Sciatic nerve (tissue), 2 donors: ENCODE results near the gene IGFBP6. TPM values are rescaled to one million over a fixed set of nuclear protein-coding genes. Genes with fewer than 3 reads are reported as not detected.
A peak's percentile ranks its signal among the peaks of the same experiment; 100 is the strongest.
"Not testable (repeated sequence)": the region's sequence is repeated elsewhere in the genome, so short reads cannot be mapped to it uniquely, and the experiment has no call there.

ENCODE experiments used
- ATAC-seq: fragments of 200-7000 bp; cut with Tn5 transposase; one replicate; pipeline ENCODE4 v1.9.1; 2020; ENCODE audit warnings: mild to moderate bottlenecking, moderate library complexity
- DNase-seq: peaks from one replicate; pipeline ENCODE4 v3.0.0-alpha.2; 2020; ENCODE audit warnings: low spot score
- intact Hi-C: fragments of 100-400 bp; cut with DNase I; formaldehyde crosslinking; loops from one replicate; pipeline ENCODE4 v1.14.2; 2022
- total RNA-seq: library from RNA; stranded (reverse); fragmentation: NEBNext Ultra II Directional; extraction: Animal tissue kit (Norgen Biotek cat#: 25700); gene quantifications from one replicate; pipeline ENCODE4 v1.2.1, GENCODE V29; 2021
- donor health status: DM: no; HTN: no; CAD: no.
- donor health status: DM: no; HTN: no; CAD: no.

IGFBP6 gene
- total RNA-seq, 1 donor from 2014 or later, result 1,832 TPM

DNA sequence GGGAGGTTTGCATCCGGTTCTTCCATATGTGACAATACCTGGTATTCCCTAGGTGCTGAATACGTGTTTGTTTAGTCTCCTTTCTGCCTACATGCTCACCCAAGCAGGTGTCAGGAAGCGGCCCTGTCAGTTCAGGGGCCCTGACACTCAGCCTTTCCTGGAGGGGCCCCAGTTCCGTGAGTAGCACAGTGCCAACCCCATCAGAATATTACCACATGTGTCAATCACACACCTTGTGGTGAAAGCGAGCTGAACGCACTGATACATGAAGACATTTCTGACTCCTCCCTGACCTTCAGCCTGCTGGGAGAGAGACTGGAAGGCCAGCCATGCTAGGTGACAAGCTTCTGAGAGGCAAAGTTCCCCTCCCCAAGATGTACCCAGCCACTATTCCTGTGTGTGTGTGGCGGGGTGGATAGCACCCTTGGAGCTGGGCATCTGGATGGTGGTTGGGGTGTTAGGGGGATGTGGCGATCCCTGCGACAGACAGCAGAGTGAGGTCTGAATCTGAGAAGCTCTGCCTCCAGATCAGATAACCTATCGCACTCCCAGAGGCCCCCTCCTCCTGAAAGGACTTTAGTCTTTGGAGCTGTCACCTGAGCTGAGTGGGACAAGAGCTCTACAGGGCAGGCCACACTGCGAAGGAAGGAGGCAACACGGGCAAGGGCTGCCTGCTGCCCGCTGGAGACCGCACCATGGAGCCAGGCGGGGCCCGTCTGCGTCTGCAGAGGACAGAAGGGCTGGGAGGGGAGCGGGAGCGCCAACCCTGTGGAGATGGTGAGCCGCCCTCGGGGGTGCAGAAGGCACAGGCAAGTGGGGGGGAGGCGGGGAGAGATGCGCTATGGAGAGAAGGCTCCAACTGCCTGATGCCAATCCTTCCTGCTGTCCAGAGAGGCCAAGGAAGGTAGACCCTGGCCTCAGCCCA lies 5.7 kb downstream of the IGFBP6 start, which contains the start of gene SOAT2:
TSS of gene SOAT2 (plus strand) at position 604 of the 925 bp plus-strand sequence. CDS start at position 696, 92 bp downstream.
- intact Hi-C loops, result loop anchor here (5.0 kb wide), 1 partner anchor 36 kb away; no protein-coding TSS in a partner anchor
- no peak for ATAC-seq
- DNase-seq, result peak; percentile 59

- ATAC-seq, result no peak
- intact Hi-C loops, result loop anchor here (5.0 kb wide), 1 partner anchor 37 kb away; no protein-coding TSS in a partner anchor
- peak; percentile 48 for DNase-seq
Measured at GRCh38 chr12:53103860-53104305, 6.4 kb downstream of the IGFBP6 start.

DNA sequence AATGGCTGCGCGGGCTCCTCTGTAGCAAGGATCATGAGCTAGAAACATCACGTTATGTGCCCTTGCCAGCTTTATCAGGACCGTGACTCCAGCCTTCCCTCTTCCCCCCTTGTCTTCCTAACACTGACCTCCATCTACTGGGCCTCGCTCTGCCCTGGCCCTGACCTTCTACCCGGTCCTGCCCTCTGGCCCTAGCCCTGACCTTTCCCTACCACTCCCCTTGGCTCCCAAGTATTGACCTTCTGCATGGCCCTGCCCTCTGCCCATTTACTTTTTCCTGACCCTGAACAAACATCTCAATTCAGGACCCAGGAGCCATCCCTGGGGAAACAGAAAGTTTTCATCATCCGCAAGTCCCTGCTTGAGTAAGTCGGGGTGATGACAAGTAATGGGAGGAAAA lies 7.8 kb downstream of the IGFBP6 start:
- peak; percentile 49 for DNase-seq
- intact Hi-C loops, result no loop called here

DNA sequence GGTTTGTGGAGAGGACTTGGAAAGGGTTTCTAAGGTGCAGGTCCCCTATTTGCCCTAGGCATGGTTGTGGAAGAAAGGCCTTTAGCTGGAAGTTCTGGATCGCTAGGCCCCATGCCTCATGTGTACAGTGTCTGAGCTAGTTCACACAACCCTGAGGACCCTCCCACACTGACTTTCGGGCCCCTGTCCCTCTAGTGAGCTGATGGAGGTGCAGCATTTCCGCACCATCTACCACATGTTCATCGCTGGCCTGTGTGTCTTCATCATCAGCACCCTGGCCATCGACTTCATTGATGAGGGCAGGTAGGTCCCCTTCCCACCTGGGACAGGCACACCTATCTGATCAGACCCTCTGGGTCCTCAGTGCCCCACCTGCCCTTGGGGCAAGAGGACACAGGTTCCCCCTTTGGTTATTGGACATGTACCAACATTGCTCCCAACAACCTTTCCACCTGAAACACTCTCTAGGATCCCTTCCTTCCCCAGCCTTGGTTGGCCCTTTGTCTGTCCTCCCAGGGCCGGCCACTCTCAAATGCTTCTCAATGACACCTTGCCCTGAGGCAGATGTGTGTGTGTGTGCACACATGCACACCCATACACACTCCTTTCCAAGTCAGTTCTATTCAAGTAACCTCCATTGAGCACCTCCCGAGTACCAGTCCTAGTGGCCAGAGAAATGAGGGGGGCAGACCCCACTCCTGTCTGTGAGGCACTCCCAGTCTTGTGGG lies 8.4 kb downstream of the IGFBP6 start:
- ATAC-seq (no peak), DNase-seq (peak; percentile 46)
- intact Hi-C loops, result no loop called here

More for the DNA sequence above, 7.8 kb downstream of the IGFBP6 start:
- ATAC-seq, result no peak

DNA sequence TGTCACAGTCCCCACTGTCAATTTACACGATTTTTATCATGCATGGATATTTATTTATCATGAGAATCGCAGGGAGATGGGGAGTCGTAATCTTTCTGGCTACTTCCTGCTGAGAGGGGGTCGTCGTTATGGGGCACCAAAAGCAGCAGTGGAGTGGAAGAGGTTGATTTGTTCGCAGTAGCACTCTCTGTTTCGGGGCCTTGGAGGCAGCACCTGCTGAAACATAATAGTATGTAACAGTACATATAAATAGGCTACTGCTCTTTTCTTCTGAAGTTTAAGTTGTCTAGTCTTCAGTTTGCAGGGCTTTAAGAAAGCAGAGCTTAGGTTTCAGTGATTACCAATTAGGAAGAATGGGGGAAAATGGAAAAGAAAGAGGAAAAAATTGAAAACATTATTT lies 9.7 kb downstream of the IGFBP6 start:
- ATAC-seq, result no peak
- no peak for DNase-seq
- intact Hi-C loops, result no loop called here

GRCh38 chr12:53112431-53112830 lies 15.0 kb downstream of the IGFBP6 start:
- ATAC-seq, DNase-seq, intact Hi-C loops: not testable (repeated sequence)

GRCh38 chr12:53113136-53113705 lies 15.8 kb downstream of the IGFBP6 start:
- peak; percentile 25 for ATAC-seq
- DNase-seq, result no peak
- intact Hi-C loops, result no loop called here

DNA sequence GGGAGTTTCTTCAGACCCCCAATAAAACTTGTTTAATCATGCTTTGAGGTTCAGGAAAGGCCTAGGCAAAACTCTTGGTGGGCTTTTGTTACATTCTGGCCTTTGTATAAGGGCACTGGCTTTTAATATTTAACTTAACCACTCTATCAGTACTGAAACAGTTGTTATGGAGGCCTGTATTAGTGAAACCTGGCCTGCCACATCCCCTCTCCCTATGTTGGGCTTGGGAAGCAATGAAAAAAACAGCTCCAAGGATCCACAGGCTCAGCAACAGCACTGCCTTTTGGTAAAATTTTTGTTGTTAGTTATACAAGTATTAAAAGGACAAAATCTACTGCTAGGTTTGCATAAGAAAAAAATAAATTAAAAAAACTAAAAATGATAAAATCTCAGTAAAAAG lies 16.5 kb downstream of the IGFBP6 start:
- DNase-seq (no peak), ATAC-seq (no peak)
- intact Hi-C loops, result no loop called here

GRCh38 chr12:53115112-53115890 lies 17.8 kb downstream of the IGFBP6 start:
- DNase-seq (no peak), ATAC-seq (no peak)
- intact Hi-C loops, result no loop called here

DNA sequence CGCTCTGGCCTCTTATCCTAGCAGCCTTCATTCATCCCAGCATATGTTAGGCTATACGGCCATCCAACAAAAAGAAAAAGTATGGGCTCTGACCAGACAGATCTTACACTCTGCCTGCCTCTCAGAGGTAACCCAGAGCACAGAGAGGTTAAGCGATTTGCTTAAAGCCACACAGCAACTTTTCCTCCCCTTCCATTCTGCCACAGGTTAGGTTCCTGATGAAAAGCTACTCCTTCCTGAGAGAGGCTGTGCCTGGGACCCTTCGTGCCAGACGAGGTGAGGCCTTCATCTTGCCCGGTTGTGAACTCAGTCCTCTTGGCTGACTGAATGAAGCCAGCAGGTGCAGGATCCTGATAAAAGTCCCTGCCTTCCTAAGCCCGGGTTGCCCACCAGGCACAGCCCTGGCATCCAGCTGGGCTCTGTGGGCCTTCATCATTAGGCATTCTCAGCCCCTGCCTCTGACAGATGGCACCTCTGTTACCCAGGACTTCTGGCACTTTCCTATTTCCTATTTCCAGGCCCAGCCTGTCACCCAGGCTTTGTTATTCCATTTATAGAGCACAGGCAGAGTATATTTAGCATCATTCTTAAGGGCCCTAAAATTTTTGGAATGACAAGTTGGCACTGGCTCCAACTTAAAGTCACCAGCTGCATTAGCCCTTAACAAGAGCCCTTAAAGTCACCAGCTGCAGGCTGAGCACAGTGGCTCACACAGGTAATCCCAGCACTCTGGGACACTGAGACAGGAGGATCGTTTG lies 18.6 kb downstream of the IGFBP6 start:
- ATAC-seq (no peak), DNase-seq (no peak)
- intact Hi-C loops, result no loop called here

DNA sequence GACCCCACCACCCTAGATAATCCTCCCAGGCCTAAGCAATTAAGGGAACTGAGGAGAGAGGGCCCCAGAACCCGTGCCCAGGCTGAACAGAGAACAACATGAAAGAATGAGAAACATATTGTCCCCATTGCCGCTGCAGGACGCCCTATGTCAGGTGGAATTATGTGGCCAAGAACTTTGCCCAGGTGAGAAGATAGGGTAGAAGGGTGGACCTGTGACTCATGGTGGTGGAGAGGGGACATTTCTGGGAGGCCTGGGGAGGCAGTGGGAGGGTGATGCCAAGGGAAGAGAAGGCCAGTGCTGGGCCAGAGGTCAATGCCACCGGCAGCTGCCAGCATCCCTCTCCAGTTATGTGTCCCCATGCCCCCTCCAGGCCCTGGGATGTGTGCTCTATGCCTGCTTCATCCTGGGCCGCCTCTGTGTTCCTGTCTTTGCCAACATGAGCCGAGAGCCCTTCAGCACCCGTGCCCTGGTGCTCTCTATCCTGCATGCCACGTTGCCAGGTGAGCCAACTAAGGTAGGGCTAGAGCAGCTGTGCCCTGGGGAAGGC lies 21.4 kb downstream of the IGFBP6 start:
- ATAC-seq (no peak), DNase-seq (no peak)
- intact Hi-C loops, result no loop called here

DNA sequence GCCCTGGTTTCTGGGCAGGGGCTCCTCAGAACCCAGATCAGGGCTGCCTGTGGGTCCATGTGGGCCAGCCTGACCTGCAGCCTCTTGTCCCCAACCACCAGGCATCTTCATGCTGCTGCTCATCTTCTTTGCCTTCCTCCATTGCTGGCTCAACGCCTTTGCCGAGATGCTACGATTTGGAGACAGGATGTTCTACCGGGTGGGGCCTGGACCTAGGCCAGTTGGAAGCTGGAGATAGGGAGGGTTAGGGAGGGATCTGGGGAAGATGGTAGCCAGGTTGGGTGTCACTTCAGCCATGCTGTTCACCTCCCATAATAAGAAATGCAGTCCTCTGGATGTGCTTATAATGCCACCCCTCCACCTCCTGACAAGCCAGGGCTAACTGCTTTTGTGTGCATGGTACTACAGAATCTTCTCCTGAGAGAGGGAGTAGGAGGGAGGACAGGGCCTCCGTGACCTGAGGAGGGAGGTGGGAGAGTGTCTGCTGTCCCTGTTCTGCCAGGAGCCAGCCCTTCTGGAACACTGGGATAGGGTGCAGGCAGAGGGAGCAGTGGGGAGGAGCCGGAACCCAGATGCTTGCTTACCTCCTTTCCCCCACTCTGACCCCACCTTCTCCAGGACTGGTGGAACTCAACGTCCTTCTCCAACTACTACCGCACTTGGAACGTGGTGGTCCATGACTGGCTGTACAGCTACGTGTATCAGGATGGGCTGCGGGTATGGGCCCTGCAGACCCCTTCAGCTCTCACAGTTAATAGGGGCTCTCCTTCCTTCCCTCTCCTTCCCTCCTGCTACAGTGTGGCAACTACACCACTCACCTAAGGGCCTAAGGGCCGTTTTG lies 23.4 kb downstream of the IGFBP6 start:
- ATAC-seq, result peak; percentile 35

DNA sequence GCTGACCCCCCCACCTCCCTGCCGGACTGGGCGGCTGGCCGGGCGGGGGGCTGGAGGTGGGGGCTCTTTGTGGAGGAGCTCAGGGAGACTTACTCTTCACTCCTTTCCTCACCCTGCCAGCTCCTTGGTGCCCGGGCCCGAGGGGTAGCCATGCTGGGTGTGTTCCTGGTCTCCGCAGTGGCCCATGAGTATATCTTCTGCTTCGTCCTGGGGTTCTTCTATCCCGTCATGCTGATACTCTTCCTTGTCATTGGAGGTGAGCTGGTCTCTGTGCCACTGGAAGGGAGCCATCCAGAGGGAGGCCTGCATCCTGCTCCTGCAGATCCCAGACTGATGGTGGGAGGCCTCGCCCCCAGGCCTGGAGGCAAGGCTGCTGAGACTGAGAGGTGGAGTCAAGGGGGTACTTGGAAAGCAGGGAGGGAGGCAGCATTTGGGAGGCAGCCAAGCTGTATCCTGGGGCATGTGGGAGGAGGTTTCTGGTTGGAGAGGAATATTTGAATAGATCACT lies 25.5 kb downstream of the IGFBP6 start:
- peak; percentile 36 for ATAC-seq
- no peak for DNase-seq
- intact Hi-C loops, result no loop called here

More for the DNA sequence above, 23.4 kb downstream of the IGFBP6 start:
- intact Hi-C loops, result no loop called here
- no peak for DNase-seq

DNA sequence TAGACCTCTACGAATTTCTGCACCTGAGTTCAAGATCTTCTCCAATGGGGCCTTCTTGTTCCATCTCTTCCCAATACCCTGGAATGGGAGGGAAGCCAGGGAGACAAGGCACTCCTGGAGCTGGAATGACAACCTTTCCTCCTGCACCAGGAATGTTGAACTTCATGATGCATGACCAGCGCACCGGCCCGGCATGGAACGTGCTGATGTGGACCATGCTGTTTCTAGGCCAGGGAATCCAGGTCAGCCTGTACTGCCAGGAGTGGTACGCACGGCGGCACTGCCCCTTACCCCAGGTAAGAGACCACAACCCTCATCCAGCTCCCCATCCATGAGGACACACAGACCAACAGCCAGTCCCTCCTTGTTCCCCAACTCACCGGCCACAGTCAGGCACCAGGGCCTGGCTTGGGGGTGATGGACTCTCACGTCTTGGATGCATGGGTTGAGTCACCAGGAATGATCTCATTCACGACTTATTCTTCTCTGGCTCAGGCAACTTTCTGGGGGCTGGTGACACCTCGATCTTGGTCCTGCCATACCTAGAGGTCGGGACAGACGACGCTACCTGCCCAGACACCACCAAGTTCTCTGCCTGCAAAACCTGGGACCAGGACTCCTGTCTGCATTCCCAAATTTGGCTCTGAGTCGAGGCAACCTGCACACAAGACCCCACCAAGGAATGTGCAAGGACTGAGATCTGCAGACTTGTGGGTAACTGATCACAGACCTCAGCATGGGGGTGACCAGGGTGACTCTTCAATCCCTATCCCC lies 26.3 kb downstream of the IGFBP6 start:
- intact Hi-C loops, result no loop called here
- ATAC-seq, result no peak
- no peak for DNase-seq

- intact Hi-C loops, result no loop called here
Measured at GRCh38 chr12:53124352-53124723, 26.9 kb downstream of the IGFBP6 start.

GRCh38 chr12:53127169-53127568 lies 29.7 kb downstream of the IGFBP6 start:
- intact Hi-C loops, result no loop called here
- ATAC-seq (no peak), DNase-seq (no peak)

More at GRCh38 chr12:53124352-53124723, 26.9 kb downstream of the IGFBP6 start:
- ATAC-seq, result no peak
- no peak for DNase-seq
